HG03521 (cell line): Measurements from ENCODE around the gene OR1L8.
"Not testable (repeated sequence)": the region's sequence is repeated elsewhere in the genome, so short reads cannot be mapped to it uniquely, and the experiment has no call there.

ENCODE experiments used
- ATAC-seq: cut with Tn5 transposase; IDR thresholded peaks from one replicate; pipeline ENCODE4 v1.9.1; 2021; ENCODE audit warnings: mild to moderate bottlenecking, moderate library complexity; ENCODE audit not compliant: unreplicated experiment

The OR1L8 gene, protein sequence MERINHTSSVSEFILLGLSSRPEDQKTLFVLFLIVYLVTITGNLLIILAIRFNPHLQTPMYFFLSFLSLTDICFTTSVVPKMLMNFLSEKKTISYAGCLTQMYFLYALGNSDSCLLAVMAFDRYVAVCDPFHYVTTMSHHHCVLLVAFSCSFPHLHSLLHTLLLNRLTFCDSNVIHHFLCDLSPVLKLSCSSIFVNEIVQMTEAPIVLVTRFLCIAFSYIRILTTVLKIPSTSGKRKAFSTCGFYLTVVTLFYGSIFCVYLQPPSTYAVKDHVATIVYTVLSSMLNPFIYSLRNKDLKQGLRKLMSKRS

DNA sequence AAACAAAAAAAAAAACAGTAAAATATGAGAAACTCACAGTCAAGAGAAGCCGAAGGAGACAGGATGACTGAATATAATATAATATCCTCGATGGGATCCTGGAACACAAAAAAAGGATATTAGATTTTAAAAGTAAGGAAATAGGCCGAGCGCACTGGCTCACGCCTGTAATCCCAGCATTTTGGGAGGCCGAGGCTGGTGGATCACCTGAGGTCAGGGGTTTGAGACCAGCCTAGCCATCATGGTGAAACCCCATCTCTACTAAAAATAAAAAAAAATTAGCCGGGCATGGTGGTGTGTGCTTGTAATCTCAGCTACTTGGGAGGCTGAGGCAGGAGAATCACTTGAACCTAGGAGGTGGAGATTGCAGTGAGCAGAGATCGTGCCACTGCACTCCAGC lies at the start of gene OR1L8:
Gene OR1L8, minus strand, starts transcription at position 101 of the 400 bp plus-strand sequence. CDS start 14,907 bp downstream, outside the sequence.
- not testable (repeated sequence) for ATAC-seq

DNA sequence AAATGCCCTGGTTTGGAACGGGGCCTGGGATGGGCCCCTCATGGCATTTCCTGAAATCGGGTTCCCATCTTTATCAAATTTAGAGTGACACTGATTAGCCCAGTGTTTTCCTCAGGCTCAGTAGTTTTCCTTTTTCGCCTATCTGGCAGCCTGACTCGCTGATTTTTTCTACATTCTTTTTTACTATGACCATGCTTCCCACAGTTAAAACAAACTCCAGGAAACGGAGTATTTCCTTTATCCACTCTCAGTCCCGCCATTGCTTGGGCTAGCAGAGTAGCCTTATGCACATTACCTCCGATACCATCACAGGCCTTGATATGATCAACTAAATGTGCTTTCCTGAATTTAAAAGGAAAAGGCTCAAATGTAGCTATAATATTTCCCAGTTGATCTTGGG lies 36.8 kb upstream of the OR1L8 start:
- no peak for ATAC-seq

- ATAC-seq: no peak
These were observed 31.2 kb upstream of the OR1L8 start, which contains the start of gene OR1Q1 for GRCh38 chr9:122614362-122614761. Gene OR1Q1, plus strand, starts transcription at chr9:122614738. Its CDS starts 0 bp downstream, at chr9:122614738.

DNA sequence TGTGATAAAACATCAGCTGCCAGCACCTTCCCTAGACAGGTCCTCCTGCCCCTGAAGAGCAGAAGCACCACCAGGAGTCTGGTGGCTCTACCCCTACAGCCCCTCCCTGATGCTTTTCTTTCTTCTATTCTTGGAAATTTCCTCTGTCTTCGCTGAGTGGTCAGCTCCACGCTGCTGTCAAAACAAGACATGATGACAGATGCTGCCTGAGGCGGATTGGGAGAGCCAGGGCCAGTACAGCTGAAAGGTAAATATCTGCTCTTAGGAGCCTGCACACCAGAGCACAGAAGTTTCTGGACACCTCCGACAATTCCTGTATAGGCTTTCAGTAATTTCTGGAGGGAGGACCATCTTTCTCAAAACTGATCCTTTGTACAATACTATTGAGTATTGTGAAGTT lies 26.6 kb upstream of the OR1L8 start:
- no peak for ATAC-seq

GRCh38 chr9:122606587-122606986 lies 23.4 kb upstream of the OR1L8 start:
- ATAC-seq: no peak

DNA sequence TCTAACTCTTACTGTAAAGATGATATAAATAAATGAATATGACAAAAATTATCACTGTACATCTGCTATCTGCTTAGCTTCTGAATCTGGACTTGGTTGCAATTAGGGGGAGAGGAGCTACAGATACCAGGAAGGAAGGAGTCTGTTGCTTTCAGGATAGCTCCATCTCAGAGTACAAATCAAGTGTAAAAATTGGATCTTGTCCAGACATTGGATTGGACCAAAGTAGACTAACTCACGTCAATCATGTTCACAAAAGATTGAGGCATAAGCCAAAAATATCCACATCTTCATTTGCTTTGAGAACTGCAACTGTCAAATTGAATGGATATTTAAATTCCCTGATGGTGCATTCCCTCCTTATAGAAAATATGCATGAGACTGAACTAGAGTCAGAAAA lies 22.5 kb upstream of the OR1L8 start:
- ATAC-seq: no peak

- ATAC-seq: no peak
These were observed 2.8 kb downstream of the OR1L8 start for GRCh38 chr9:122580360-122580759.

- ATAC-seq: no peak
These were observed 3.3 kb downstream of the OR1L8 start for GRCh38 chr9:122579874-122580273.

- no peak for ATAC-seq
These were observed 10.7 kb downstream of the OR1L8 start for GRCh38 chr9:122572456-122572855.

- ATAC-seq: no peak
These were observed 15.3 kb downstream of the OR1L8 start for GRCh38 chr9:122567901-122568300.

GRCh38 chr9:122562134-122562760 lies 20.9 kb downstream of the OR1L8 start:
- no peak for ATAC-seq

DNA sequence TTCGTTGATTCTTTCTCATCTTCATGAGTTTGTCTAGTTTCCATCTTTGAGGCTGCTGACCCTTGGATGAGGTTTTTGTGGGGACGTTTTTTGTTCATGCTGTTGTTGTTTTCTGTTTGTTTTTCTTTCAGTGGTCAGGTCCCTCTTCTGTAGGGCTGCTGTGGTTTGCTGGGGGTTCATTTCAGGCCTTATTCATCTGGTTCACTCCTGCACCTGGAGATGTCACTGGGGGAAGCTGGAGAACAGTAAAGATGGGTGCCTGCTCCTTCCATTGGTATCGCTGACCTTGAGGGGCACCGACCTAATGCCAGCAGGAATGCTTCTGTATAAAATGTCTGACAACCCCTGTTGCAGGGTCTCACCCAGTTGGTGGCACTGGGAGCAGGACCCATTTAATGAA lies 21.7 kb downstream of the OR1L8 start:
- no peak for ATAC-seq

- no peak for ATAC-seq
These were observed 30.4 kb downstream of the OR1L8 start, which contains the start of gene OR1N2 for GRCh38 chr9:122552812-122553211. Gene OR1N2, plus strand, starts transcription at chr9:122553112. Its CDS starts 100 bp downstream, at chr9:122553212.

DNA sequence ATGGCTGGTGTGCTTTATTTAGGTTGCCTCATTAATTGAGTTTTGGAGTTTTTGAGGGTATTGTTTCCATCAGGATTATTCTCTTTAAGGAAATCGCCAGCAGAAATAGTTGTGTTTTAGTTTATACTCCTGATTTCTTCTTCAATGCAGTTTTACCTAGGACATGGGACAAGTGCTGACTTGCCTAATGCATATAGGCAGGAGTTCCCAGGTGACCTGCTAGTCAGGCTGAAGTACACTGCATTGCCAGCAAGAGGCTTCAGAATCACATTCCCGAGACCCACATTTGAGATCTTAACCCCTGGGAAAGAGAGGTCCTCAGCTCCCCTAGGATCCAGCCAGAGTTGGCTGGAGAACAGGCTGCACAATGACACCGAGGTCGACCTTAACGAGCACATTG lies 31.8 kb downstream of the OR1L8 start:
- no peak for ATAC-seq

DNA sequence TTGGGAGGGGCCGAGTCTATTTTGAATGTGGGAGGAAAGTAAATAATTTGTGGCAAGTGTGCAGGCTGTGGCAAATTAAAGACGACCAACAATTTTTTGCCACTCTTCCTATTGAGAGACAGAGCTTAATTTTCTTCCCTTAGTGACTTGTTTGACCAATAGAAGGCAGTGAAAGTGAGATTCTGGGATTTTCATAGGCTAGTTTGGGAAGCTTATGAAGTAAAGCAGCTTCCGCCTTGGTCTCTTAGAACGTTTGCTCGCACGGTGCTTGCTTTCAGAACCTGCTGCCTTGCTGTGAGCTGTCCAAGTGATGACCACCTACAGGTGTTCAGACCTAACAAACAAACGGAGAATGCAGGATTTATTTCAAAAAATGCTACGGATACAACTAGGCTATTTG lies 37.0 kb downstream of the OR1L8 start:
- no peak for ATAC-seq

DNA sequence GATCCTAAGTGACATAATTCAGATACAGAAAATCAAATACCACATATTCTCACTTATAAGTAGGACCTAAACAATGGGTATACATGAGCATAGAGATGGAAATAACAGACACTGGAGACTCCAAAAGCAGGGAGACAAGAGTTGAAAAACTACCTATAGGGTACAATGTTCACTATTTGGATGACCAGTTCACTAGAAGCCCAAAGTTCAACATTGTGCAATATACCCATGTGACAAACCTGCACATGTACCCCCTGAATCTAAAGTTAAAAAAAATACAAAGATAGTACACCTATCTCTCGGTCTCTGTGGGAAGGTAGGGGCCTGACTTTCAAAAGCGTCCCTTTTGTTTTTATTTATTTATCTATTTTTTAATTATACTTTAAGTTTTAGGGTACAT lies 44.4 kb downstream of the OR1L8 start:
- no peak for ATAC-seq

GRCh38 chr9:122537066-122537465 lies 46.1 kb downstream of the OR1L8 start:
- not testable (repeated sequence) for ATAC-seq

GRCh38 chr9:122536134-122536533 lies 47.0 kb downstream of the OR1L8 start:
- ATAC-seq: no peak

DNA sequence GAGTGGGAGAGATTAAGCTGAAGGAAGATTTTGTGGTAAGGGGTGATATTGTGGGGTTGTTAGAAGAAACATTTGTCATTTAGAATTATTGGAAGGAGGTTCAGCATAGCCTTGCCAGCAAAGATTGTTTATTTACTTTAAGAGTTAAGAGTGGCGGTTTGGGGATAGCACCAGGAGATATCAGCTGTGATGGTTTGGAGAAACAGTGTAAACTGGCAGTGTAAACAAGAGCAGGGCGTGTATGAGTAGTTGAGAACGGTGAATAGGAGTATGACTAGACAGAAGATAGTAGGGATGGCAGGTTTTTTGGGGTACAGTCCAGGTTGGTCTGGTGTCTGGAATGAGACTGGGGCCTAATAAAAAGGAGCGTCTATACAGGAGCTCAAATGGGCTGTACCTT lies 52.0 kb downstream of the OR1L8 start:
- ATAC-seq: not testable (repeated sequence)

- ATAC-seq: no peak
These were observed 56.0 kb downstream of the OR1L8 start, which contains the start of gene OR1N1 for GRCh38 chr9:122527193-122527592. Gene OR1N1, minus strand, starts transcription at chr9:122527293. Its CDS starts 0 bp downstream, at chr9:122527293.

- ATAC-seq: no peak
These were observed 56.6 kb downstream of the OR1L8 start for GRCh38 chr9:122526602-122527001.

- ATAC-seq: no peak
These were observed 63.8 kb downstream of the OR1L8 start for GRCh38 chr9:122519376-122519775.
